Measurements from ENCODE around the gene PREX1. TPM values are rescaled to one million over a fixed set of nuclear protein-coding genes. Genes with fewer than 3 reads are reported as not detected.

PREX1 gene
- total and polyA plus RNA-seq, 2 experiments from 2014 or later, result 2.4 to 10.3 TPM

DNA sequence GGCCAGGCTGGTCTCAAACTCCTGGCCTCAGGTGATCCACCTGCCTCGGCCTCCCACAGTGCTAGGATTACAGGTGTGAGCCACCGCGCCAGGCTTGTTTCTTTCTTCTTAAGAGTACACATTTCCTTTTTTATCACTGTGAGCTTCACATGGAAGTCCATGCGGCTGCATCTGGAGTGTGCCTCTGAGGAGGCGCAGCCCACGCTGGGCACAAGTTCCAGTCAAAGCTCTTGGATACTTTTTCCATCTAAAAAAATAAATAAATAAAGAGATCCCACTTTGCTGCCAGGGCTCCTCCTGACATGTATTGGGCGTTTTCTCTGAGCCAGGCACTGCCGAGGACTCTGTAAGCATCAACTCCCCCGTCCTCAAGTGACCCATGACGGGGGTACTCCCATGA is 123.0 kb downstream of the PREX1 start:
- H3K79me2 ChIP-seq (replicated peaks; ENCODE audit: insufficient read depth), result no peaks in the 10 kb centered on the region
- H3K27ac ChIP-seq (ENCODE audit: low read depth), result no peak overlapping the region
- no peak overlapping the region for H3K4me2 ChIP-seq
- H3K4me3 ChIP-seq, result no peak overlapping the region
- Mint-ChIP-seq H3K36me3 (ENCODE audit: low read depth) (no peaks in the 10 kb centered on the region), H3K27ac (no peak overlapping the region), H3K4me3 (no peak overlapping the region), H3K9me3 (no peaks in the 10 kb centered on the region), H3K4me1 (peaks cover 4% of the 10 kb centered on the region; the same call in 2 of the 3 replicates), H3K27me3 (ENCODE audit: insufficient read depth, low read depth, poor library complexity) (peaks cover 6% of the 10 kb centered on the region)
- no peaks in the 10 kb centered on the region for H3K27me3 ChIP-seq (ENCODE audit: insufficient read depth)
- TF ChIP-seq NANOG (IDR thresholded peaks at IDR 0.05; ENCODE audit: borderline replicate concordance) (no peak), POLR2AphosphoS5 (IDR thresholded peaks at IDR 0.05; ENCODE audit: low read depth) (no peak), STAT1 (IDR thresholded peaks at IDR 0.05; ENCODE audit: unreplicated experiment) (no peak), JUNB (IDR thresholded peaks at IDR 0.05; ENCODE audit: unreplicated experiment) (no peak), CREB1 (CRISPR knock-in tag; IDR thresholded peaks at IDR 0.05; ENCODE audit: low read depth) (no peak), ZNF114 (CRISPR knock-in tag; IDR thresholded peaks at IDR 0.05) (no peak), ZNF331 (CRISPR knock-in tag; IDR thresholded peaks at IDR 0.05; ENCODE audit: low read depth) (no peak)
- TF ChIP-seq, protein P1, sequence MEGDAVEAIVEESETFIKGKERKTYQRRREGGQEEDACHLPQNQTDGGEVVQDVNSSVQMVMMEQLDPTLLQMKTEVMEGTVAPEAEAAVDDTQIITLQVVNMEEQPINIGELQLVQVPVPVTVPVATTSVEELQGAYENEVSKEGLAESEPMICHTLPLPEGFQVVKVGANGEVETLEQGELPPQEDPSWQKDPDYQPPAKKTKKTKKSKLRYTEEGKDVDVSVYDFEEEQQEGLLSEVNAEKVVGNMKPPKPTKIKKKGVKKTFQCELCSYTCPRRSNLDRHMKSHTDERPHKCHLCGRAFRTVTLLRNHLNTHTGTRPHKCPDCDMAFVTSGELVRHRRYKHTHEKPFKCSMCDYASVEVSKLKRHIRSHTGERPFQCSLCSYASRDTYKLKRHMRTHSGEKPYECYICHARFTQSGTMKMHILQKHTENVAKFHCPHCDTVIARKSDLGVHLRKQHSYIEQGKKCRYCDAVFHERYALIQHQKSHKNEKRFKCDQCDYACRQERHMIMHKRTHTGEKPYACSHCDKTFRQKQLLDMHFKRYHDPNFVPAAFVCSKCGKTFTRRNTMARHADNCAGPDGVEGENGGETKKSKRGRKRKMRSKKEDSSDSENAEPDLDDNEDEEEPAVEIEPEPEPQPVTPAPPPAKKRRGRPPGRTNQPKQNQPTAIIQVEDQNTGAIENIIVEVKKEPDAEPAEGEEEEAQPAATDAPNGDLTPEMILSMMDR (conservative IDR thresholded peaks at IDR 0.05; ENCODE audit: low read depth in 2 of 2), result no peak
- TF ChIP-seq, protein P2, sequence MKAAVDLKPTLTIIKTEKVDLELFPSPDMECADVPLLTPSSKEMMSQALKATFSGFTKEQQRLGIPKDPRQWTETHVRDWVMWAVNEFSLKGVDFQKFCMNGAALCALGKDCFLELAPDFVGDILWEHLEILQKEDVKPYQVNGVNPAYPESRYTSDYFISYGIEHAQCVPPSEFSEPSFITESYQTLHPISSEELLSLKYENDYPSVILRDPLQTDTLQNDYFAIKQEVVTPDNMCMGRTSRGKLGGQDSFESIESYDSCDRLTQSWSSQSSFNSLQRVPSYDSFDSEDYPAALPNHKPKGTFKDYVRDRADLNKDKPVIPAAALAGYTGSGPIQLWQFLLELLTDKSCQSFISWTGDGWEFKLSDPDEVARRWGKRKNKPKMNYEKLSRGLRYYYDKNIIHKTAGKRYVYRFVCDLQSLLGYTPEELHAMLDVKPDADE (IDR thresholded peaks at IDR 0.05), result no peak
- no peak for DNase-seq (ENCODE audit: low spot score)
- H2AFZ ChIP-seq, result no peak overlapping the region
- ATAC-seq, result no peak
- H3F3A ChIP-seq (replicated peaks; ENCODE audit: low read depth), result no peaks in the 10 kb centered on the region
- no peaks in the 10 kb centered on the region for H4K20me1 ChIP-seq (replicated peaks; ENCODE audit: insufficient read depth)
- H3K4me1 ChIP-seq (ENCODE audit: insufficient read depth), result no peaks in the 10 kb centered on the region
- H3K9me2 ChIP-seq (ENCODE audit: insufficient read depth), result 0 out of 2 replicates have a peak, but pooled peaks cover 2% of the 10 kb centered on the region
- no peaks in the 10 kb centered on the region for H3K36me3 ChIP-seq (ENCODE audit: insufficient read depth)

DNA sequence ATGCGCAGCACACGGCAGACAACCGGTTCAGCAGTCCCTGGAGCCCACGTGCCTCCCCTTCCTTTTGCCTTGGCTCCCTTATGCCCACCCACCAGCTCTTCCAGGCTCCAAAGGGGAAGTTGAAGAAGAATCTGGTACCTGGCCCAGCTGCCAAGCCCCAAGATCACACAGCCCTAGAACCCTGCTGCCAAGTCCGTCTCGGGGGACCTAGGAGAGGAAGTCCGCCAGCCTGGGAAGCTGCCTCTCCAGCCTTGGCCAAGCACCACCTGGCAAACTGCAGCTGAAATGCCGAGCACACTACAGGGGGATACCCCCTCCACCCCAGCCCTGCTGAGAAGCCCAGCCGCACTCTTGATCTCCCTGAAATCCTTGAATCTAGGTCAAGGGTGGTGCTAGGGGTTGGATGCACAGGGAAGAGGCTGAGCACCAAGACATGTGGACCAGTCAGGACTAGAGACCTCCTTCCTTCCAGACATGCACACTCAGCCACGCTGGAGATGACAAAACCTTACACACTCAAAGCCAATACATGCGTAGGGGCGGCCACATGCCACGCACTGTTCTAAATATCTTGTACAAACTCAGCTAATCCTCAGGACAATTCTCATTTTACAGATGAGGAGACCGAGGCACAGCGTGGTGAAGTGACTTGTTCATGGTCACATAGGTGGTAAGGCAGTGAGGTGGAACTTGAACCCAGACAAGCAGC is 124.1 kb downstream of the PREX1 start:
- peaks cover 4% of the 10 kb centered on the region for H3K27me3 Mint-ChIP-seq (ENCODE audit: insufficient read depth, low read depth, poor library complexity)
- TF ChIP-seq STAT1 (IDR thresholded peaks at IDR 0.05; ENCODE audit: unreplicated experiment) (no peak), ZNF331 (CRISPR knock-in tag; IDR thresholded peaks at IDR 0.05; ENCODE audit: low read depth) (no peak), CREB1 (CRISPR knock-in tag; IDR thresholded peaks at IDR 0.05; ENCODE audit: low read depth) (no peak), JUNB (IDR thresholded peaks at IDR 0.05; ENCODE audit: unreplicated experiment) (no peak), NANOG (IDR thresholded peaks at IDR 0.05; ENCODE audit: borderline replicate concordance) (no peak), POLR2AphosphoS5 (IDR thresholded peaks at IDR 0.05; ENCODE audit: low read depth) (no peak), EZH2phosphoT487 (IDR thresholded peaks at IDR 0.05; ENCODE audit: unreplicated experiment) (no peak)
- TF ChIP-seq, protein P3, sequence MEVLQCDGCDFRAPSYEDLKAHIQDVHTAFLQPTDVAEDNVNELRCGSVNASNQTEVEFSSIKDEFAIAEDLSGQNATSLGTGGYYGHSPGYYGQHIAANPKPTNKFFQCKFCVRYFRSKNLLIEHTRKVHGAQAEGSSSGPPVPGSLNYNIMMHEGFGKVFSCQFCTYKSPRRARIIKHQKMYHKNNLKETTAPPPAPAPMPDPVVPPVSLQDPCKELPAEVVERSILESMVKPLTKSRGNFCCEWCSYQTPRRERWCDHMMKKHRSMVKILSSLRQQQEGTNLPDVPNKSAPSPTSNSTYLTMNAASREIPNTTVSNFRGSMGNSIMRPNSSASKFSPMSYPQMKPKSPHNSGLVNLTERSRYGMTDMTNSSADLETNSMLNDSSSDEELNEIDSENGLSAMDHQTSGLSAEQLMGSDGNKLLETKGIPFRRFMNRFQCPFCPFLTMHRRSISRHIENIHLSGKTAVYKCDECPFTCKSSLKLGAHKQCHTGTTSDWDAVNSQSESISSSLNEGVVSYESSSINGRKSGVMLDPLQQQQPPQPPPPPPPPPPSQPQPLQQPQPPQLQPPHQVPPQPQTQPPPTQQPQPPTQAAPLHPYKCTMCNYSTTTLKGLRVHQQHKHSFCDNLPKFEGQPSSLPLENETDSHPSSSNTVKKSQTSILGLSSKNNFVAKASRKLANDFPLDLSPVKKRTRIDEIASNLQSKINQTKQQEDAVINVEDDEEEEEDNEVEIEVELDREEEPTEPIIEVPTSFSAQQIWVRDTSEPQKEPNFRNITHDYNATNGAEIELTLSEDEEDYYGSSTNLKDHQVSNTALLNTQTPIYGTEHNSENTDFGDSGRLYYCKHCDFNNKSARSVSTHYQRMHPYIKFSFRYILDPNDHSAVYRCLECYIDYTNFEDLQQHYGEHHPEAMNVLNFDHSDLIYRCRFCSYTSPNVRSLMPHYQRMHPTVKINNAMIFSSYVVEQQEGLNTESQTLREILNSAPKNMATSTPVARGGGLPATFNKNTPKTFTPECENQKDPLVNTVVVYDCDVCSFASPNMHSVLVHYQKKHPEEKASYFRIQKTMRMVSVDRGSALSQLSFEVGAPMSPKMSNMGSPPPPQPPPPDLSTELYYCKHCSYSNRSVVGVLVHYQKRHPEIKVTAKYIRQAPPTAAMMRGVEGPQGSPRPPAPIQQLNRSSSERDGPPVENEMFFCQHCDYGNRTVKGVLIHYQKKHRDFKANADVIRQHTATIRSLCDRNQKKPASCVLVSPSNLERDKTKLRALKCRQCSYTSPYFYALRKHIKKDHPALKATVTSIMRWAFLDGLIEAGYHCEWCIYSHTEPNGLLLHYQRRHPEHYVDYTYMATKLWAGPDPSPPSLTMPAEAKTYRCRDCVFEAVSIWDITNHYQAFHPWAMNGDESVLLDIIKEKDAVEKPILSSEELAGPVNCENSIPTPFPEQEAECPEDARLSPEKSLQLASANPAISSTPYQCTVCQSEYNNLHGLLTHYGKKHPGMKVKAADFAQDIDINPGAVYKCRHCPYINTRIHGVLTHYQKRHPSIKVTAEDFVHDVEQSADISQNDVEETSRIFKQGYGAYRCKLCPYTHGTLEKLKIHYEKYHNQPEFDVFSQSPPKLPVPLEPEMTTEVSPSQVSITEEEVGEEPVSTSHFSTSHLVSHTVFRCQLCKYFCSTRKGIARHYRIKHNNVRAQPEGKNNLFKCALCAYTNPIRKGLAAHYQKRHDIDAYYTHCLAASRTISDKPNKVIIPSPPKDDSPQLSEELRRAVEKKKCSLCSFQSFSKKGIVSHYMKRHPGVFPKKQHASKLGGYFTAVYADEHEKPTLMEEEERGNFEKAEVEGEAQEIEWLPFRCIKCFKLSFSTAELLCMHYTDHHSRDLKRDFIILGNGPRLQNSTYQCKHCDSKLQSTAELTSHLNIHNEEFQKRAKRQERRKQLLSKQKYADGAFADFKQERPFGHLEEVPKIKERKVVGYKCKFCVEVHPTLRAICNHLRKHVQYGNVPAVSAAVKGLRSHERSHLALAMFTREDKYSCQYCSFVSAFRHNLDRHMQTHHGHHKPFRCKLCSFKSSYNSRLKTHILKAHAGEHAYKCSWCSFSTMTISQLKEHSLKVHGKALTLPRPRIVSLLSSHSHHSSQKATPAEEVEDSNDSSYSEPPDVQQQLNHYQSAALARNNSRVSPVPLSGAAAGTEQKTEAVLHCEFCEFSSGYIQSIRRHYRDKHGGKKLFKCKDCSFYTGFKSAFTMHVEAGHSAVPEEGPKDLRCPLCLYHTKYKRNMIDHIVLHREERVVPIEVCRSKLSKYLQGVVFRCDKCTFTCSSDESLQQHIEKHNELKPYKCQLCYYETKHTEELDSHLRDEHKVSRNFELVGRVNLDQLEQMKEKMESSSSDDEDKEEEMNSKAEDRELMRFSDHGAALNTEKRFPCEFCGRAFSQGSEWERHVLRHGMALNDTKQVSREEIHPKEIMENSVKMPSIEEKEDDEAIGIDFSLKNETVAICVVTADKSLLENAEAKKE (CRISPR knock-in tag; IDR thresholded peaks at IDR 0.05), result no peak

More for the DNA sequence above, 124.1 kb downstream of the PREX1 start:
- ATAC-seq, result no peak
- Histone ChIP-seq H3K27ac (ENCODE audit: low read depth) (no peak overlapping the region), H3K36me3 (ENCODE audit: insufficient read depth) (no peaks in the 10 kb centered on the region), H3K4me2 (no peak overlapping the region), H3F3A (replicated peaks; ENCODE audit: low read depth) (no peaks in the 10 kb centered on the region), H4K20me1 (replicated peaks; ENCODE audit: insufficient read depth) (no peaks in the 10 kb centered on the region), H3K27me3 (ENCODE audit: insufficient read depth) (no peaks in the 10 kb centered on the region), H3K4me1 (ENCODE audit: insufficient read depth) (no peaks in the 10 kb centered on the region; the same call in 1 of the 2 replicates), H3K4me3 (no peak overlapping the region), H3K9me2 (ENCODE audit: insufficient read depth) (0 out of 2 replicates have a peak, but pooled peaks cover 8% of the 10 kb centered on the region), H3K79me2 (replicated peaks; ENCODE audit: insufficient read depth) (no peaks in the 10 kb centered on the region), H2AFZ (no peak overlapping the region)
- Mint-ChIP-seq H3K4me1 (peaks cover 5% of the 10 kb centered on the region; the same call in 2 of the 3 replicates), H3K4me3 (no peak overlapping the region), H3K27ac (no peak overlapping the region), H3K36me3 (ENCODE audit: low read depth) (no peaks in the 10 kb centered on the region), H3K9me3 (no peaks in the 10 kb centered on the region)
- DNase-seq (ENCODE audit: low spot score), result no peak
